ENCODE measurements around the gene CARNS1.

- TF ChIP-seq, protein P1, sequence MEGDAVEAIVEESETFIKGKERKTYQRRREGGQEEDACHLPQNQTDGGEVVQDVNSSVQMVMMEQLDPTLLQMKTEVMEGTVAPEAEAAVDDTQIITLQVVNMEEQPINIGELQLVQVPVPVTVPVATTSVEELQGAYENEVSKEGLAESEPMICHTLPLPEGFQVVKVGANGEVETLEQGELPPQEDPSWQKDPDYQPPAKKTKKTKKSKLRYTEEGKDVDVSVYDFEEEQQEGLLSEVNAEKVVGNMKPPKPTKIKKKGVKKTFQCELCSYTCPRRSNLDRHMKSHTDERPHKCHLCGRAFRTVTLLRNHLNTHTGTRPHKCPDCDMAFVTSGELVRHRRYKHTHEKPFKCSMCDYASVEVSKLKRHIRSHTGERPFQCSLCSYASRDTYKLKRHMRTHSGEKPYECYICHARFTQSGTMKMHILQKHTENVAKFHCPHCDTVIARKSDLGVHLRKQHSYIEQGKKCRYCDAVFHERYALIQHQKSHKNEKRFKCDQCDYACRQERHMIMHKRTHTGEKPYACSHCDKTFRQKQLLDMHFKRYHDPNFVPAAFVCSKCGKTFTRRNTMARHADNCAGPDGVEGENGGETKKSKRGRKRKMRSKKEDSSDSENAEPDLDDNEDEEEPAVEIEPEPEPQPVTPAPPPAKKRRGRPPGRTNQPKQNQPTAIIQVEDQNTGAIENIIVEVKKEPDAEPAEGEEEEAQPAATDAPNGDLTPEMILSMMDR (conservative IDR thresholded peaks at IDR 0.05; ENCODE audit: low read length), result peak; percentile 84
- no peak for TF ChIP-seq EZH2phosphoT487 (IDR thresholded peaks at IDR 0.05; ENCODE audit: borderline replicate concordance)
Measured at GRCh38 chr11:67389477-67389876, 26.0 kb upstream of the CARNS1 start.

Data from Loucy (cell line).